Kidney epithelial cell (primary cell): ENCODE data around the gene ENDOV. TPM values are rescaled to one million over a fixed set of nuclear protein-coding genes. Genes with fewer than 3 reads are reported as not detected.

Experiments
- DNase-seq: peaks from one replicate; pipeline ENCODE4 v3.0.0-alpha.2; 2010; ENCODE audit warnings: low read depth
- H3K27me3 ChIP-seq: 2 replicates; pipeline ENCODE4 v1.6.0; 2011; ENCODE audit warnings: low read length; ENCODE audit not compliant: control insufficient read depth, insufficient read depth
- H3K36me3 ChIP-seq: 2 replicates; pipeline ENCODE4 v1.5.1; 2011; ENCODE audit warnings: low read length; ENCODE audit not compliant: control insufficient read depth, insufficient read depth
- H3K4me3 ChIP-seq: 2 replicates; pipeline ENCODE4 v1.5.1; 2011; ENCODE audit warnings: low read depth, mild to moderate bottlenecking, control low read depth, low read length
- total RNA-seq: library from RNA; depleted of rRNA; stranded (reverse); fragments of >200 nt; gene quantifications from 2 replicates; pipeline ENCODE4 v1.2.3, GENCODE V29; 2015
- TF ChIP-seq, protein P1 (sequence below): IDR thresholded peaks from 2 replicates; pipeline ENCODE4 v1.5.1; 2011; ENCODE audit warnings: mild to moderate bottlenecking, moderate library complexity, low read length, control low read depth, inconsistent platforms; ENCODE audit not compliant: insufficient read depth, poor library complexity, severe bottlenecking

Gene ENDOV
- total RNA-seq, 1 donor from 2014 or later: 14.6 TPM

GRCh38 chr17:80472996-80473395 is 58.0 kb downstream of the ENDOV start:
- TF ChIP-seq, protein P1, sequence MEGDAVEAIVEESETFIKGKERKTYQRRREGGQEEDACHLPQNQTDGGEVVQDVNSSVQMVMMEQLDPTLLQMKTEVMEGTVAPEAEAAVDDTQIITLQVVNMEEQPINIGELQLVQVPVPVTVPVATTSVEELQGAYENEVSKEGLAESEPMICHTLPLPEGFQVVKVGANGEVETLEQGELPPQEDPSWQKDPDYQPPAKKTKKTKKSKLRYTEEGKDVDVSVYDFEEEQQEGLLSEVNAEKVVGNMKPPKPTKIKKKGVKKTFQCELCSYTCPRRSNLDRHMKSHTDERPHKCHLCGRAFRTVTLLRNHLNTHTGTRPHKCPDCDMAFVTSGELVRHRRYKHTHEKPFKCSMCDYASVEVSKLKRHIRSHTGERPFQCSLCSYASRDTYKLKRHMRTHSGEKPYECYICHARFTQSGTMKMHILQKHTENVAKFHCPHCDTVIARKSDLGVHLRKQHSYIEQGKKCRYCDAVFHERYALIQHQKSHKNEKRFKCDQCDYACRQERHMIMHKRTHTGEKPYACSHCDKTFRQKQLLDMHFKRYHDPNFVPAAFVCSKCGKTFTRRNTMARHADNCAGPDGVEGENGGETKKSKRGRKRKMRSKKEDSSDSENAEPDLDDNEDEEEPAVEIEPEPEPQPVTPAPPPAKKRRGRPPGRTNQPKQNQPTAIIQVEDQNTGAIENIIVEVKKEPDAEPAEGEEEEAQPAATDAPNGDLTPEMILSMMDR: no peak
- Histone ChIP-seq H3K27me3 (peaks cover 89% of the 10 kb centered on the region), H3K4me3 (no peak overlapping the region), H3K36me3 (no peaks in the 10 kb centered on the region)
- DNase-seq: no peak

GRCh38 chr17:80473701-80474100 is 58.7 kb downstream of the ENDOV start:
- H3K27me3 ChIP-seq: peaks cover 89% of the 10 kb centered on the region
- TF ChIP-seq, protein P1: no peak
- H3K4me3 ChIP-seq: no peak overlapping the region
- H3K36me3 ChIP-seq: no peaks in the 10 kb centered on the region
- no peak for DNase-seq

DNA sequence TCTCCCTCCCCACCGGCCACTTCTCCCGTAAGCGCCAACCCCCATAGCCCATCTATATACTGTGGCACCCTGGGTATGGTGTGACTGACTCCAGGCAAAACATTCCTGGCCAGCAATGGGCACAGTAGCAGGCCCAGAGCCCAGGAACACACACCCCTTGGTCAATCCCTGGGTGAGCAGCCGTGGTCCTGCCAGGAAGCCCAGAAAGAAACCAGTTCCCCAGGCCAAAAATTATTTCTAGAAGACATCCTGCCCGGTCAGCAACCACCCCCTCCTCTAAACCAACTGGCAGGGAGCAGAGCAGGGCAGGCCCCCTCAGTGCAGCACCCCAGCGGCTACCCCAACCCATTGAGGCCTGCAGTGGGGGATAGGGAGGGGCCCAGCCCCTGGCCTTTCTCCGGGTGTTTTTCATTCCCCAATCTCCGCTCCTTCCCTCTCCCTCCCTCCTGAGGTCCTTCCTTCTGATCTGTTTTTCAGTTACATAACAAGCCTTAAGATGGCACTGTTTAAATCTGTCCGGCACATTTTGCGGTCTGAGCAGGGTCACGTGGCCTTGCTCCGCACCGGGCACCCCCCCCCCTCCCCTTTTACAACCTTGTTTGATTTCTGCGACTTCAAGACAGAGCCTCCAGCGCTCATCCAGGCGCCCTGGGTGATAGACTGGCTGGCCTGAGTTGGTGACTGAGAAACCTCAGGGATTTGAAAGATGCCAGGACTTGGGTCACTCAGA is 59.4 kb downstream of the ENDOV start:
- H3K36me3 ChIP-seq: no peaks in the 10 kb centered on the region
- H3K27me3 ChIP-seq: peaks cover 90% of the 10 kb centered on the region
- DNase-seq: no peak
- TF ChIP-seq, protein P1: no peak
- H3K4me3 ChIP-seq: no peak overlapping the region

GRCh38 chr17:80474961-80475909 is 60.3 kb downstream of the ENDOV start:
- Histone ChIP-seq H3K36me3 (no peaks in the 10 kb centered on the region), H3K4me3 (no peak overlapping the region), H3K27me3 (peaks cover 87% of the 10 kb centered on the region)
- DNase-seq: no peak
- TF ChIP-seq, protein P1: no peak

DNA sequence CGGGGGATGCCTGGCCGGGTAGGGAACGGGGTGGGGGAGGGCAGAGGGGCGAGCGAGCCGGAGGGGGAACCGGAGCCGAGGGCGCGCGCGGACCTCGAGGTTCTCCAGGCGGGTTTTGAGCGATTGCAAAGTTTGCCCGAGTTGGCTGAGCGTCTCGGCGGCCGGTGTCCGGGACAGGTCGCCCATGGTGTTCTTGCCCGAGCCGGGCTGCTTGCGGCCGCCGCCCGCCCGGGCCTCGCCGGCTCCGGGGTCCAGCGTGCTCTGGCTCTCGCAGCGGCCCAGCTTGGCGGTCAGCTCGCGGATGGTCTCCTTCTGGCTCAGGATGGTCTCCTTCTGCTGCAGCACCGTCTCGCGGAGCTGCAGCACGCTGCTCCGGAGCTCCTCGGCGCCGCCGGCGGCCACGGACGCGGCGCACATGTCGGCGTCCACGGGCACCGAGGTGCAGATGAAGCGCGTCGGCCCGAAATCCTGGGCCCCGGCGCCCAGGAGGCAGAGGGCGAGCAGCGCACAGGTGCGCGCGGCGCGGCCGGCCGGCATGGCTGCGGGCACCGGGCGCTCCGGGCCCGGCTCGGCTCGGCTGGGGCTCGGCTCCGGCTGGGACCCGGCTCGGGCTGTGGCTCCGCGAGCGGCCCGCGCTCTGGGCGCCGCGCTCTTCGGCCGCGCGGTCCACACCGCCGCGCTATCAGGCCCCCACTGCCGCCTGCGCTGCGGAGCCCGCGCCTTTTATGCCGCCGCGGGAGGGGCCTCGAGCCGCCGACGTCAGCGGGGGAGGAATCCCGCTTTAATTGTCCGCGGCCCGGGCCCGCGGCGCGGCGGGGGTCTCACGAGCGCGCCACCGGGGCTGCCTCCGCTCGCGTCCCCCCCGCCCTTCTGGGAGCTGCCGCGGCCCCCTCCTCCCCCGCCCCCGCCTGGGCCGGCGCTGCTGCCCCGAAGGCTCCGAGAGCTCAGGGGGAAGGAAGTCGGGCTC is 61.2 kb downstream of the ENDOV start, which contains the start of gene NPTX1:
Gene NPTX1 (minus strand): TSS at position 698 of the 967 bp plus-strand sequence. CDS start 161 bp downstream, at position 537.
- DNase-seq: no peak
- TF ChIP-seq, protein P1: no peak
- no peaks in the 10 kb centered on the region for H3K36me3 ChIP-seq
- peaks cover 87% of the 10 kb centered on the region for H3K27me3 ChIP-seq
- no peak within 1 kb of the TSS for H3K4me3 ChIP-seq
